SU-DHL-6 (cell line): Measurements from ENCODE around the gene IL10.

Experiments used
- CTCF ChIP-seq: fragments of 200-600 bp; sonication (generic); IDR thresholded peaks from one replicate; pipeline ENCODE4 v1.5.1; 2017; ENCODE audit warnings: antibody characterized with exemption, mild to moderate bottlenecking, low read length, moderate library complexity; ENCODE audit not compliant: insufficient read depth, poor library complexity, severe bottlenecking
- EZH2phosphoT487 ChIP-seq: fragments of 200-600 bp; sonication (generic), shearing (Covaris generic); conservative IDR thresholded peaks from 2 replicates; pipeline ENCODE4 v1.6.1; 2018; ENCODE audit warnings: mild to moderate bottlenecking, antibody characterized with exemption, low read length, moderate library complexity, mixed read lengths

GRCh38 chr1:206814716-206815341 lies 42.5 kb upstream of the IL10 start:
- no peak for TF ChIP-seq CTCF
- no peak for TF ChIP-seq EZH2phosphoT487
